ENCODE results near the gene PIK3AP1. TPM values are rescaled to one million over a fixed set of nuclear protein-coding genes. Genes with fewer than 3 reads are reported as not detected.

PIK3AP1 gene
- total and polyA plus RNA-seq, 2 of the 8 experiments (the other 6 are each of a cell fraction or from before 2014, with no cell fraction given): 1.9 to 4.5 TPM

DNA sequence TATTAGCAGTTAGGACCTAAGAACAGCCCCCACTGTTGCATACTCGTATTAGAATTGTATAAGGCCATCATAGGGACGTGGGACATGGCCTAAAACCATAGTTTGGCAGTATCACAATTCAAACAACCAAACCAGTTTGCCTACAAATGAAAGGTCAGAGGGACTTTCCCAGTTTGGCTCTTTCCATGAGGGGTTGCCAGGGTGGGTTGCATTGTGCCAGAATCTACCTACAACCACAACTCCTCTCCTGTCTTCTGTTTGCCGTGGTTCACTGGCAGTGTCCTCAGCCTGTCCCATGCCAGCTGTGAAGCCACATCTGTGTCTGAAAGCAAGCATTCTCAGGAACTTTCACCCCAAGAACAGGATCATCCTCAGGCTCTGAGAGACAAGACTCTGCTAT, 44.5 kb downstream of the PIK3AP1 start:
- Histone ChIP-seq H3K4ac (replicated peaks; ENCODE audit: insufficient read length, low read depth, low read length) (no peak overlapping the region), H3K4me2 (ENCODE audit: insufficient read depth in 1 of 2, low read depth in 2 of 2, low read length in 2 of 2) (no peak overlapping the region), H4K5ac (ENCODE audit: insufficient read length, low read depth, low read length) (no peak overlapping the region), H3K36me3 (ENCODE audit: control insufficient read depth in 2 of 4, insufficient read depth in 4 of 4, low read length in 3 of 4) (no peaks in the 10 kb centered on the region), H3K23me2 (ENCODE audit: low read depth, low read length) (no peaks in the 10 kb centered on the region; the same call in 1 of the 2 replicates), H4K91ac (replicated peaks; ENCODE audit: insufficient read length, low read length) (no peak overlapping the region), H3K4me3 (ENCODE audit: extremely low read depth in 1 of 4, insufficient read depth in 2 of 4, low read depth in 3 of 4, low read length in 4 of 4) (no peak overlapping the region), H3K56ac (replicated peaks; ENCODE audit: insufficient read length, low read depth, low read length) (no peak overlapping the region), H2BK120ac (replicated peaks; ENCODE audit: low read depth, low read length) (no peak overlapping the region), H3K79me1 (ENCODE audit: low read depth, low read length) (no peaks in the 10 kb centered on the region), H3K27ac (ENCODE audit: low read depth, low read length) (no peak overlapping the region), H2BK12ac (ENCODE audit: low read depth, low read length) (no peak overlapping the region), H2BK5ac (ENCODE audit: low read depth, low read length) (no peak overlapping the region), H3K4me1 (replicated peaks in 1 of 4; ENCODE audit: control insufficient read depth in 3 of 4, insufficient read depth in 4 of 4, low read length in 3 of 4) (no peaks in the 10 kb centered on the region), H3K79me2 (ENCODE audit: control insufficient read depth in 1 of 2, insufficient read depth in 2 of 2, low read length in 2 of 2) (no peaks in the 10 kb centered on the region), H3K9me3 (ENCODE audit: insufficient read depth in 2 of 2, low read depth in 1 of 2, low read length in 1 of 2) (no peaks in the 10 kb centered on the region), H4K20me1 (replicated peaks in 1 of 2; ENCODE audit: control insufficient read depth in 1 of 2, insufficient read depth in 2 of 2, low read length in 2 of 2) (no peaks in the 10 kb centered on the region), H3K27me3 (replicated peaks in 1 of 4; ENCODE audit: control insufficient read depth in 3 of 4, extremely low read depth in 1 of 4, insufficient read depth in 3 of 4, low read length in 3 of 4) (no peaks in the 10 kb centered on the region), H3K14ac (ENCODE audit: insufficient read length) (no peak overlapping the region), H2BK20ac (ENCODE audit: low read length) (no peak overlapping the region), H3K23ac (ENCODE audit: insufficient read length) (no peak overlapping the region), H2AK5ac (ENCODE audit: low read depth, low read length) (no peak overlapping the region), H3K9ac (replicated peaks in 1 of 4; ENCODE audit: extremely low read depth in 1 of 4, low read depth in 3 of 4, low read length in 3 of 4) (no peak overlapping the region), H2BK15ac (ENCODE audit: low read length) (no peak overlapping the region), H2AFZ (ENCODE audit: low read length) (no peak overlapping the region), H3K18ac (ENCODE audit: extremely low read depth, low read length) (no peak overlapping the region), H4K8ac (ENCODE audit: extremely low read depth, insufficient read depth, low read length) (no peak overlapping the region)
- DNase-seq (ENCODE audit: low read depth in 1 of 2, low spot score in 2 of 2) (no peak), FAIRE-seq (no peak)
- 86% methylated on average over 3 of the region's 3 CpGs; no CpG with 5 or more reads in 1 of the 2 experiments for WGBS, 2 experiments (ENCODE audit: extremely low coverage in 1 of 2, insufficient coverage in 1 of 2, insufficient read length in 1 of 2, insufficient replicate concordance in 2 of 2, low coverage in 1 of 2, low lambda C conversion rate in 2 of 2, missing lambda C conversion rate in 1 of 2)
- ChIA-PET CTCF (ENCODE audit: partially characterized antibody) (interaction anchor here (1.4 kb wide), 1 partner anchor 15 kb away, joined by 3 read pairs; no protein-coding TSS in a partner anchor), POLR2A (ENCODE audit: partially characterized antibody) (no interaction called here)
- no peak for TF ChIP-seq CREB1 (IDR thresholded peaks at IDR 0.05)
- no peak for TF ChIP-seq ASH2L (IDR thresholded peaks at IDR 0.05; ENCODE audit: low read length)
- TF ChIP-seq SRF (IDR thresholded peaks at IDR 0.05; ENCODE audit: low read depth, low read length): no peak
- TF ChIP-seq BACH1 (IDR thresholded peaks at IDR 0.05; ENCODE audit: low read length): no peak
- no peak for TF ChIP-seq TAF1 (IDR thresholded peaks at IDR 0.05; ENCODE audit: low read depth, low read length)
- no peak for TF ChIP-seq POLR2A (IDR thresholded peaks at IDR 0.05; ENCODE audit: control extremely low read depth in 1 of 2, low read depth in 2 of 2, low read length in 2 of 2)
- TF ChIP-seq RXRA (IDR thresholded peaks at IDR 0.05; ENCODE audit: insufficient read depth, low read depth, low read length): no peak
- TF ChIP-seq CTBP2 (IDR thresholded peaks at IDR 0.05; ENCODE audit: borderline replicate concordance, insufficient read depth, insufficient read length, low read length): no peak
- no peak for TF ChIP-seq SAP30 (IDR thresholded peaks at IDR 0.05; ENCODE audit: insufficient read depth, insufficient replicate concordance, low read length)
- TF ChIP-seq ZNF274 (IDR thresholded peaks at IDR 0.05; ENCODE audit: borderline replicate concordance, extremely low read depth, low read length): no peak
- TF ChIP-seq GABPA (IDR thresholded peaks at IDR 0.05; ENCODE audit: borderline replicate concordance, insufficient read depth, low read length): no peak
- TF ChIP-seq CBX5 (IDR thresholded peaks at IDR 0.05; ENCODE audit: low read depth, low read length): no peak
- TF ChIP-seq FOSL1 (IDR thresholded peaks at IDR 0.05; ENCODE audit: insufficient read depth, low read depth, low read length): no peak
- TF ChIP-seq RAD21 (IDR thresholded peaks at IDR 0.05 in 1 of 2, conservative IDR thresholded peaks at IDR 0.05 in 1 of 2; ENCODE audit: low read depth in 2 of 2, low read length in 2 of 2): no peak
- TF ChIP-seq MAFK (IDR thresholded peaks at IDR 0.05; ENCODE audit: low read depth, low read length): no peak
- TF ChIP-seq CEBPB (IDR thresholded peaks at IDR 0.05; ENCODE audit: low read depth, low read length): no peak

All from H1 (cell line).